HG02610 (cell line): ENCODE measurements around the gene RLN3.

ENCODE experiments used
- ATAC-seq: cut with Tn5 transposase; IDR thresholded peaks from one replicate; pipeline ENCODE4 v1.9.1; 2021; ENCODE audit warnings: mild to moderate bottlenecking, moderate library complexity; ENCODE audit not compliant: unreplicated experiment

RLN3 gene

DNA sequence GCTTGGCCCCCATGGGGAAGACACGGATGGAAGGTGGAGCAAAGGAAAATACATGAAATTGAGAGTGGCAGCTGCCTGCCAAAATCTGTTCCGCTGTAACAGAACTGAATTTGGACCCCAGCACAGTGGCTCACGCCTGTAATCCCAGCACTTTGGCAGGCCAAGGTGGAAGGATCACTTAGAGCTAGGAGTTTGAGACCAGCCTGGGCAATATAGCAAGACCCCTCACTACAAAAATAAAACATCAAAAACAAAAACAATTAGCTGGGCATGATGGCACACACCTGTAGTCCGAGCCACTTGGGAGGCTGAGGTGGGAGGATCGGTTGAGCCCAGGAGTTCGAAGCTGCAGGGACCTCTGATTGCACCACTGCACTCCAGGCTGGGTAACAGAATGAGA lies 24.5 kb downstream of the RLN3 start:
- no peak for ATAC-seq

DNA sequence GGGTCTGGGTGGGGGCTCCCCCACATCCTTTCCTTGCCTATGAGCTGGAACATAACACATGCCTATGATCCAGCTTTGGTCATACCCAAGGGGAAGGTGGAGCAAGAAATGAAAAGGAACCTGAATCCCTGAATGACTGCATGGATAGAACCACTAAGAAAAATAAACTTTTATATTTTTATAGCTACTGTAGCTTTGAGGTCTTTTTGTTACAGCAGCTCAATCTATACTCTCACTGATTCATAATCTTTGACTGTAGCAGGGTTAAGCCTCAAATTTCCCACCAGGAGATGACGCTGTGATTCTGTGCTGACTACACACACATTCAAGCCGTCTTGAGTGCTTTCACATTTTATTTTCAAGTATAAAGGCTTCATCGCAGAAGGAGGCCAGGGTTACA lies 25.1 kb downstream of the RLN3 start:
- no peak for ATAC-seq

DNA sequence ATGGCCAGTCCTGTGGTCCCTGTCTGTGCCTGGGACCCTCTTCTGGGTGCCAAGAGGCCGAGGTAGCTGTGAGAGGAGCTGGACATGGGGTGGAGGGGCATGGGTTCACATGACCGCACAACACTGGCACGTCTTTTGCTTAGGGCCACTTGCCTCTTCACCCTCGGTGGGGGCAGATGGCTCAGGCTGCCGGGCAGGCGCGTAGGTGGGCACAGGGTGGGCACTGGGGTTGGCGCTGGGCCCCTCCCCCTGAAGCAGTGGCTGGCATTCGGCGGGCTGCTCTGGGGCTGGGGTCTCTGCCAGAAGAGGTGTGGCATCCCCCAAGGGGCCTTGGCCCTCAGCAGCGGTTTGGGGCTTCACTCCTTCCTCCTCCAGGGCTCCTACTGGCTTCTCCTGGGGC lies 25.6 kb downstream of the RLN3 start:
- no peak for ATAC-seq

DNA sequence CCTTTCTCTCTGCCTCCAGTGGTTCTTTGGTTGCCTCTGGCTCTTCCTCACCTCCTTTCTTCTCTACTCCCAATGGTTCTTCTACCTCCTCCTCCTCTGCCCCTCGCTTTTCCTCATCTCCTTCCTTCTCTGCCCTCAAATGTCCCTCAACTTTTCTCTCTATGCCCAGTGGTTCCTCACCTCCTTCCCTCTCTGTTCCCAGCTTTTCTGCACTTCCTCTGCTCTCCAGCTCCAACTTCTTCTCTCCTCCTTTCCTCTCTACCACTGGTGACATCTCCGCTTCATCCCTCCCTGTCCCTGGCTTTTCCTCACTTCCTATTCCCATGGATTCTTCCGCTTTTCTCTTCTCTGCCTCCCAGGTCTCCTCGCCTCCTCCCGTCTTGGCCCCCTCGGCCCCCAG lies 26.2 kb downstream of the RLN3 start:
- no peak for ATAC-seq

DNA sequence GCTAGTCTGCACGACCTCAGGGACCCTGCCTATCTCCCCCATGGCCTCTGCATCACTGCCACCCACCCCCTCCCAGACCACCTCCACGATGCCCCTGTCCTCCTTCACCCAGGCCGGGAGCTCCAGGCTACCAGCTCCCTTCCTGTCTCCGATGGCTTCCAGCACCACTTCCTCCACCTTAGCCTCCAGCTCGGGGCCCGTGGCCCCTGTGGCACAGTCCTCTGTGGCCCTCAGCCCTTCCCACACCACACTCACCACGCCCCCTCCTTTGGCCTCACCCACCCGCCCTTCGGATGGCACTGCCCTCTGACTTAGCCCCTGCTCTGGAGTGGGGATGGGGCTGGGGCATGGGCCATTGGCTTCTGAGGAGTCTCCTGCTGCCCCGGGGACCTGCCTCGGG lies 26.8 kb downstream of the RLN3 start:
- no peak for ATAC-seq

DNA sequence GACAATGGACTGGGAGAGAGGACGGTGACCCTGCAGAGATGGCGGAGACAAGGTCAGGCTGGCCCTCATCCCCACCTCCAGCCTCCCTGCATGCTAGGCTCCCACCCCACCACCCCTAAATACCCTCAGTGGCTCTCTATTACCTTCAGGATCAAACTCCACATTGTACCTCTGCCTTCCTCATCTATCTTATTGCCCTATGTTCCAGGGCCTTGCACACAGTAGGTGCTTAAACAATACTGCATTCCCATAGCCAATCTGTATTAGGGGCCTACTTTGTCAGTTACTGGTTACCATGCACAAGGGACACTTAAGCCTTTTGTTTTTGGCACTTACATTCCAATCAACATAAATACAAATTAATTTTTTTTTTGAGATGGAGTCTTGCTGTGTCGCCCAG lies 27.4 kb downstream of the RLN3 start:
- ATAC-seq: no peak

DNA sequence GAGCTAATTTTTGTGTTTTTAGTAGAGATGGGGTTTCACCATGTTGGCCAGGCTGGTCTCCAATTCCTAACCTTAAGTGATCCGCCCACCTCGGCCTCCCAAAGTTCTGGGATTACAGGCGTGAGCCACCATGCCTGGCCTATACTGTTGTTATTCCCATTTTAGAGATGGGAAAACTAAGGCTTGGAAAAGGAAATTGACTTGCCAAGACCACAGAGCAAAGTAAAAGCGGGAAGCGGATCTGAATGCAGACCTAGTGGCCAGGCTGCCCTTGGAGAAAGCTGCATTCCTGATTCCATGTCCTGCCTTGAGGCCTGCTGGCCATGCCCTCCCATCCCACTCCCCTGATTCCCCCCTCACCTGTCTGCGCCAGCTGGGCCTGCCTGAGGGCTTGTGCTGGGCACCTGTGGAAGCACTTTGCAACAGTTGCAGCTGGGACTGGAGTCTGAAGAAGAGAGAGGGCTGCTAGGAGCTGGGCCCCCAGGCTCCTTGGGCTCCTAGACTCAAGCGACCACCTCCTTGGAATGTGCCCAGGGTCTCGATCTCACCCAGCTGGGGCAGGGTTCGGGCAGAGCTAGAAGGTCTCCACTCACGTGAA lies 28.2 kb downstream of the RLN3 start:
- no peak for ATAC-seq

DNA sequence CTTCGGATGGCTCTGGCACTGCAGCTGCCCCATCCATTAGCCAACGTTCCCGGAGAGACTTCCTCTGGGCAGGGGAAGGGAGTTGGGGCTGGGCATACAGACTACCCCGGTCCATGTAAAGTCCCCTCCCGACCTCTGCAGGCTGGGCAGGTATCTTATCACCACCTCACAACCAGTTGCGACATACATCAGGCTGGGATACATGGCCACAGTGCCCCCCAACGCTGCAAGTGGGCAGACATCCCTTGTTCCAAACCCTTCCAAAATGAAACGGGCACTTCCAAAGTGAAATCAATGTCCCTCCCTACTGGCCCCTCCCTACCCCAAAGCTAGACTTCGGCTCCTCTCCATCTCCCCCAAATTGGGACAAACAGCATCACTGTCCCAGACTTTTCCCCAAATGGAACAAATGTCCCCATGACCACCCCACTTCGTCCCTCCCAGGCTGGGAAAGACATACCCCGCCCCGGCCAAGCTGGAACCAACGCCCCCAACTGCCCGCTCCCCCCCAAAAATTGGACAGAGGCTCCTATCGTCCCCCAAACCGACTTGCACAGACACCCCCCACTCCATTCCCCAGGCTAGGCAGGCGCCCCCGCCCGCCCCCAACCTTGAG lies 28.9 kb downstream of the RLN3 start:
- no peak for ATAC-seq

DNA sequence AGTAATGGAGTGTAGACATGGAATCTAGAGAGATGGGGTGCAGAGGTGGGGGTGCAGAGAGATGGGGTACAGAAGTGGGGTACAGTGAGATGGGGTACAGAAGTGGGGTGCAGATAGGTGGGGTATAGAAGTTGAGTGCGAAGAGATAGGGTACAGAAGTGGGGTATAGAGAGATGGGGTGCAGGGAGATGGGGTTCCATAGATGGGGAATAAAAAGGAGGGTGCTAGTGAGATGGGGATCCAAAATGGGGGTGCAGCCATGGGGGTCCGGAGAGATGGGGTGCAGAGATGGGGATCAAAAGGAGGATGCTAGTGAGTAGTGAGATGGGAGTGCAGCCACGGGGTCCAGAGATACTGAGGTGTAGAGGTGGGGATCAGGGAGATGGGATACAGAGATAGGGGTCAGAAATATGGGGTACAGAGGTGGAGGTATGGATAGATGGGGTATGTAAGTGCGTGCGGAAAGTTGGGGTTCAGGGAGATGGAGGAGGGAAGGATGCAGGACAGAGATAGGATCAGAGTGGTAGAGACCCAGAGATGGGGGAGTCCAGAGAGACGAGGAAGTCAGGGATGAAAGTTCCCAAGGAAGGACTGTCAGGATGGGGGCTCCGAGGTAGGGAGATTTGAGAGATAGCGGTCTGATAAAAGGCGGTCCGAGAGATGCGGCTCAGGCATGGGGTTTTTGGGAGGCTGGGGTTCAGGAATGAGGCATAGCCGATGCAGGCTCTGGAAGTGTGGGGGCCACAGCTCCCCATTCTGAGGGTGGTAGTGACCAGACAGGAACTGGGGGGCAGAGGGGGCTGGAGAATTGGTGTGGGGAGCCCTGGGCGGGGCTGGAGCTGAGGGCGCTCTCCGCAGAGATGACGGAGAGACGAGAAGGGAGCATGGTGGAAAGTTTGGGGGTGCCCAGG lies 30.5 kb downstream of the RLN3 start:
- no peak for ATAC-seq

DNA sequence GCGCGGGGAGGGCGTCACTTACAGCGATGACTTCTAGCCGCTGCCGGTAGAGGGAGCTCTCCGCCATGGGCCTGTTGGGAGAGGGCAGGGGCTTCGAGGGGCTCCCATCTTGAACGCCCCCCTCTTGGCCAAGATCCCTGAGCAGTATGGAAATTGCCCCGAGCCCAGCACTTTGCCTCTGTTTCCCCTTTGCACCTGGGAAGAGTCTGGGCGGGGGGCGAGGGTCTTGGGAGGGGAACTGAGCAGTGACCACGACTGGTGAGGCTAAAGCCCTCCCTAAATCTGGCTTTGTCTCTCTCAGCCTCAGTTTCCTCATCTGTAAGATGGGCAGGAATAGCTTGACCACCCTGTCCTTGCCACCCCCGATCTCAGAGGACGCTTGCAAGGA lies 31.1 kb downstream of the RLN3 start:
- ATAC-seq: no peak

DNA sequence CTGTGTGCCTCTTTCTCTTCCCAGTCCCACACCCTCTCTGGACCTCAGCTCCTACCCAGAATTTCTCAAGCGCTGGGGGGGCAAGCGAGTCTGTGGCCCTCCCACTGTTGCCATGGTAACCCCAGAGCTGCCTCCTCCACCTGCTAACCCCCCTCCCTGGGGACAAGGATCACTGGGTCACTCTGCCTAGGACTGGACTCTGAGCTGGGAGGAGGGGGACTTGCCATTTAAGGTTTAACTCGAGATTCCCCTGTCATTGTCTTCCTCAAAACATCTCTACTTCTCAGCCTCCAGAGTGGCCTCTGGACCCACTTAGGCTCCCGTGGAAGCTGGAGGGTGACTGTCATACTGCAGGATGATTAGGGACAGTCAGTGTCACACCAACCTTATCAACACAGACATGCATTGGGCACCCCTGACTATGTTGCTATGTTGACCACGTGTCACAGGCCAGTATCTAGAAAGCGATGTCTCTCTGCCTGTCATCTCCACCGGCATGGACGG lies 31.8 kb downstream of the RLN3 start:
- no peak for ATAC-seq

DNA sequence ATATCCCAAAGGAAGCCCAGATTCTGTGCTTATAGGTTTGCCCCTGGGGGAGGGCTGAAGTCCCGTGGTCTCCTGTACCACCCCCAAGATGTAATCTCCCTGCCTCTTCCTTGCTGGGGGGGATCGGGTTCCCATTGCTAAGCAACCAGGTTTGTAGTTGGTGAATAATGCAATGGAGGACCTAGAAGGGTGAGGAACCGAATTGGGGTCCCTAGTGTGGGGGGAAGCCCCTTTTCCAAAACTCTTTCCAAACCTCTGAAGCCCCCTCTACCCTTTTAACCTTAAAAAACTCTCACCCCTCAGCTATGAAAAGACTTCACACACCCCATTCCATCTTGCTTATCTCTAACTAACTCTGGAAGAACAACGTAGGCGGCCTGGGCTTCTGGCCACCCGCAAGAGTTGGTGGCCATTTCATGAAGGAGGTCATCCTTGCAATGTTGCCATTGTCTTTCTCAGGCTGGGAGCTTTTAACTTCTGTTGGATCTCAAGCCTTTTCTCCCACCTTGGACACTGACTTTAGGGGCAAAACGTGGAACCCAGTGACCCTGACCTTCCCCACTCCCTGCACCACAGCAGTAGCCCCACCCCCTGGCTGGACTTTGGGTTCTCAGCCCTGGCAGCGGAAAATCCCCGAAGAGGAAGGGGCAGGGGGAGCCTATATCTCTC lies 33.3 kb downstream of the RLN3 start:
- ATAC-seq: no peak

DNA sequence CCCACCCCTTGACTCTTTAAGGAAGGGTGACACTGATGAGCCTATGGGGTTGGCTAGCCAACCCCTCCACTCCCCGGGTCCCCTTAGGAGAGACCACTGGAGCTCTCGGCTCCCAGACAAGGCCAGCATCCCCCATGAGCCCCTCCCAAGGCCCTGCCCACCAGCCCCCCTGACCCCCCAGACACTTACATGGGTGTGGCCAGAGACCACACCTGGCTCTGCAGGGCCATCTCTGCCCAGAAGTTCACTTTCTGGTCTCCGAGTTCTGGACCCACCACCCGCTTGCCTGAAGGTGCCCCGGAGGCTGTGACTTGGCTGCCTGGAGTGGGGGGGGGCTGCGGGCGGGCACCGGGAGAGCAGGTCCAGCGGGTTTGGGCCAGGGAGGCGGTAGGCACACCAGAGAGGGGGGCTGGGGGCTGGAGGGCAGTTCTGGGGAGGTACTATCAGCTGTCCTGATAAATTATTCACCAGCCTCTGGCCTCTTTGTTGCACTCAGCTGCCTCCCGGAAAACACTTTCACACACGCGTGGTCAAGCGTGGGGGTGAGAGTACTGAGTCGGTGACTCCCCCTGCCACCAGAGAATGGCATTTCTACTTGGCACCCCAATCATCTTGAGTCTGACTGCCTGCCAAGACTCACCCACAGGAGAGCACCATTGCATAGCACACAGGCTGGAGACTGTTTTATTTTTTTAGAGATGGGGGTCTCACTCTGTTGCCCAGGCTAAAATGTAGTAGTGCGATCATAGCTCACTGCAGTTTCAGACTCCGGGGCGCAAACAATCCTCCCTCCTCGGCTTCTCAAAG lies 34.0 kb downstream of the RLN3 start, which contains the start of gene PALM3:
Gene PALM3, minus strand, starts transcription at position 326 of the 807 bp plus-strand sequence. Its CDS starts 96 bp downstream, at position 230.
- ATAC-seq: no peak

DNA sequence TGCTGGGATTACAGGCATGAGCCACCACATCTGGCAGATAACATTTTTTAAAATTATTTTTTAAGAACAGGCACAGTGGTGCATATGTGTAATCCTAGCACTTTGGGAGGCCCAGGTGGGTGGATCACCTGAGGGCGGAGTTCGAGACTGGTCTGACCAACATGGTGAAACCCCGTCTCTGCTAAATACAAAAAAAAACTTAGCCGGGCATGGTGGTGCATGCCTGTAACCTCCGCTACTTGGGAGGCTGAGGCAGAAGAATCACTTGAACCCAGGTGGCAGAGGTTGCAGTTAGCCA lies 34.6 kb downstream of the RLN3 start:
- ATAC-seq: no peak

DNA sequence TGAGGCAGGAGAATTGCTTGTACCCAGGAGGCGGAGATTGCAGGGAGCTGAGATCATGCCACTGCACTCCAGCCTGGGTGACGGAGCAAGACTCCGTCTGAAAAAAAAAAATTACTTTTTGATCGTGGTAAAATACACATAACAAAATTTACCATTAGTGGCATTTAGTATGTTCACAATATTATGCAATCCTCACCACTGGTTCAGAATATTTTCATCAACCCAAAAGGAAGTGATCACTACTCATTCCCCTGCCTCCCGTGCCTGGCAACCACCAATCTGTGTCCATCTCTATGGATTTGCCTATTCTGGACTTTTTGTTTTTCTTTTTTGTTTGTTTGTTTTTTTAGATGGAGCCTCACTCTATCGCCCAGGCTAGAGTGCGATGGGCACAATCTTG lies 35.2 kb downstream of the RLN3 start:
- ATAC-seq: no peak

DNA sequence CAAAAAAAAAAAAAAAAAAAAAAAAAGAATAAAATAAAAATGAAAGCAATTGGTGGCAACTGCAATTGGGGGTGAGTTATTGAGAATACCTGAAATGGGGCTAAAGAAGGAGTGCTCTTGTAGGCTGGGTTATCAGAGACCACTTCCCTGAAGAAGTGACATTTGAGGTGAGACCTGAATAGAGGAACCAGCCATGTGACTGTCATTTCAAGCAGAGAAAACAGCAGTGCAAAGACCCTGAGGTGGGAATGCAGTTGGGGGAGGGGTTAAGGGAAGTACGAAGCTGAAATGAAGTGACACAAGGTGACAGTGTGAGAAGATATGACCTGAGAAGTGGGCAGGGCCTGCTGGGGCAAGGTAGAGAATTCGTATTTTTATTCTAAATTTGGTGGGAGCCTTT lies 38.2 kb downstream of the RLN3 start:
- ATAC-seq: no peak

DNA sequence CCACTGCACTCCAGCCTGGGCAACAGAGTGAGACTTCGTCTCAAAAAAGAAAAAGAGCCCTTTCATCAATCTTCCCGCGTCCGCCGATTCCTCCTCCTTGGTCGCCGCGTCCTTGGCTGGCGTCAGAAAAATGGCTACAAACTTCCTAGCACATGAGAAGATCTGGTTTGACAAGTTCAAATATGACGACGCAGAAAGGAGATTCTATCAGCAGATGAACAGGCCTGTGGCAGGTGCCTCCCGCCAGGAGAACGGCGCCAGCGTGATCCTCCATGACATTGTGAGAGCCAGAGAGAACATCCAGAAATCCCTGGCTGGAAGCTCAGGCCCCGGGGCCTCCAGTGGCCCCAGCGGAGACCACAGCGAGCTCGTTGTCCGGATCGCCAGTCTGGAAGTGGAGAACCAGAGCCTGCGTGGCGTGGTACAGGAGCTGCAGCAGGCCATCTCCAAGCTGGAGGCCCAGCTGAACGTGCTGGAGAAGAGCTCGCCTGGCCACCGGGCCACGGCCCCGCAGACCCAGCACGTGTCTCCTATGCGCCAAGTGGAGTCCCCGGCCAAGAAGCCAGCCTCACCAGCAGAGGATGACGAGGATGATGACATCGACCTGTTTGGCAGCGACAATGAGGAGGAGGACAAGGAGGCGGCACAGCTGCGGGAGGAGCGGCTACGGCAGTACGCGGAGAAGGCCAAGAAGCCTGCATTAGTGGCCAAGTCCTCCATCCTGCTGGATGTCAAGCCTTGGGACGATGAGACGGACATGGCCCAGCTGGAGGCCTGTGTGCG lies 42.5 kb downstream of the RLN3 start:
- ATAC-seq: no peak

DNA sequence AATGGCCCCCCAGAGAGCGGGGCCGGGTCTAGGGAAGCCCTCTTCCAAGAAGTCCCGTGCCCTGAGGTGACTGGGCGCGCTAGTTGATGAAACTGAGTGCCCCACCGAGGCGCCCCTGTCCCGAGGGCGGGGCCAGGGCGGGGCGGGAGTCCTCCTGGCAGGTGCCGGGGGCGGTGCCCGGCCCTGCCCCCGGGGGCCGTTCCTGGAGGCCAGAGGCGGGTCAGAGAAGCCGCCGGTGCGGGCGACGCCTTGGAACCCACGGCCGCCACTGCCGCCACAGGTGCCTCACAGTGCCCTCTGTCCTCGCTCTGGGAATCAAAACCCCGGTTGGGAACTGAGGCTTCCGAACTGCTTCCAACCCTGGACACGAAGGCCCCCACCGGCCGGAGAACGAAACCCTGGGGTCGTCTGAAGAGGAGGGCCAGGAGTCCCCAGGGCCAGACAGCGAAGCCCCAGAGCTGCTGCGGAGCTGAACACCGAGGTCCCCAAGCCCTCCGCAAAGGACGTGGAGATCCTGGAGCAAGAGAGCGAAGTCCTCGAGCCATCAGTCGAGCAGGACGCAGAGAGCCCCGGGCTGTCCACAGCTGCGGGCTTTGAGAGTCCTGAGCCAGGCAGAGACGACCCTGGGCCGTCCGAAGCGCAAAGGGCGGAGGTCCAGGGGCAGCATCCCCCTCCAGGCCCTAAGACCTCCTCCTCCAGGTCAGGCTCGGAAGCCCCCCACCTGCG lies 44.8 kb downstream of the RLN3 start, which contains the start of gene MISP3:
Gene MISP3, plus strand, starts transcription at position 252 of the 726 bp plus-strand sequence. CDS start 524 bp downstream, outside the sequence.
- ATAC-seq: no peak
